ENCODE data around the gene IRX4.

The IRX4 gene

GRCh38 chr5:1882337-1883119 lies at the start of gene IRX4:
TSS of gene IRX4 (minus strand) at chr5:1882925. CDS start at chr5:1882647, 278 bp downstream.
- no peak for DNase-seq

GRCh38 chr5:1931604-1932231 lies 49.0 kb upstream of the IRX4 start:
- no peak for DNase-seq

GRCh38 chr5:1930880-1931603 lies 48.3 kb upstream of the IRX4 start:
- DNase-seq: no peak

GRCh38 chr5:1930501-1930879 lies 47.8 kb upstream of the IRX4 start:
- no peak for DNase-seq

- no peak for DNase-seq
These were observed 46.6 kb upstream of the IRX4 start for GRCh38 chr5:1929108-1929991.

- no peak for DNase-seq
These were observed 44.0 kb upstream of the IRX4 start for GRCh38 chr5:1926471-1927341.

- no peak for DNase-seq
These were observed 43.3 kb upstream of the IRX4 start for GRCh38 chr5:1926071-1926440.

GRCh38 chr5:1925111-1926070 lies 42.7 kb upstream of the IRX4 start:
- no peak for DNase-seq

GRCh38 chr5:1923766-1924165 lies 41.0 kb upstream of the IRX4 start:
- DNase-seq: no peak

GRCh38 chr5:1923341-1923740 lies 40.6 kb upstream of the IRX4 start:
- no peak for DNase-seq

- no peak for DNase-seq
These were observed 39.0 kb upstream of the IRX4 start for GRCh38 chr5:1921711-1922110.

- DNase-seq: no peak
These were observed 37.0 kb upstream of the IRX4 start for GRCh38 chr5:1919750-1920149.

- no peak for DNase-seq
These were observed 36.5 kb upstream of the IRX4 start for GRCh38 chr5:1919209-1919566.

- no peak for DNase-seq
These were observed 35.9 kb upstream of the IRX4 start for GRCh38 chr5:1918488-1919208.

GRCh38 chr5:1917830-1918487 lies 35.2 kb upstream of the IRX4 start:
- no peak for DNase-seq

- no peak for DNase-seq
These were observed 33.6 kb upstream of the IRX4 start for GRCh38 chr5:1916041-1917001.

GRCh38 chr5:1915316-1915715 lies 32.6 kb upstream of the IRX4 start:
- no peak for DNase-seq

- DNase-seq: no peak
These were observed 31.7 kb upstream of the IRX4 start for GRCh38 chr5:1914471-1914870.
